Subcutaneous abdominal adipose tissue (tissue), 5 donors: ENCODE results near the gene BRD7.
"Not testable (repeated sequence)": the region's sequence is repeated elsewhere in the genome, so short reads cannot be mapped to it uniquely, and the experiment has no call there.

ENCODE experiments used
- H3K27ac ChIP-seq: one replicate; pipeline ENCODE4 v1.7.0; 2013; ENCODE audit warnings: low read depth, mild to moderate bottlenecking, inconsistent platforms, low read length, moderate library complexity
- H3K27me3 ChIP-seq, 5 donors: one replicate each; pipeline ENCODE4 v1.7.0; 2013; ENCODE audit warnings: low read length in 5 of 5, inconsistent platforms in 1 of 5; ENCODE audit not compliant: control insufficient read depth in 5 of 5, insufficient read depth in 4 of 5
- H3K36me3 ChIP-seq, 5 donors: one replicate each; pipeline ENCODE4 v1.7.0; 2013; ENCODE audit warnings: low read length in 5 of 5; ENCODE audit not compliant: control insufficient read depth in 5 of 5, insufficient read depth in 5 of 5
- H3K4me1 ChIP-seq, 5 donors: one replicate each; pipeline ENCODE4 v1.7.0; 2013; ENCODE audit warnings: low read length in 5 of 5, mild to moderate bottlenecking in 3 of 5, moderate library complexity in 1 of 5; ENCODE audit not compliant: control insufficient read depth in 5 of 5, insufficient read depth in 5 of 5
- H3K4me3 ChIP-seq, 5 donors: one replicate each; pipeline ENCODE4 v1.7.0; 2013; ENCODE audit warnings: low read length in 5 of 5, low read depth in 1 of 5
- H3K9ac ChIP-seq, 5 donors: one replicate each; pipeline ENCODE4 v1.7.0; 2013; ENCODE audit warnings: low read length in 5 of 5, mild to moderate bottlenecking in 4 of 5, moderate library complexity in 3 of 5
- H3K9me3 ChIP-seq, 5 donors: one replicate each; pipeline ENCODE4 v1.7.0; 2013; ENCODE audit warnings: low read length in 5 of 5; ENCODE audit not compliant: control insufficient read depth in 5 of 5
- donor health status: healthy.
- donor health status: healthy.
- donor health status: healthy.
- donor health status: healthy.
- donor health status: healthy.

Gene BRD7

DNA sequence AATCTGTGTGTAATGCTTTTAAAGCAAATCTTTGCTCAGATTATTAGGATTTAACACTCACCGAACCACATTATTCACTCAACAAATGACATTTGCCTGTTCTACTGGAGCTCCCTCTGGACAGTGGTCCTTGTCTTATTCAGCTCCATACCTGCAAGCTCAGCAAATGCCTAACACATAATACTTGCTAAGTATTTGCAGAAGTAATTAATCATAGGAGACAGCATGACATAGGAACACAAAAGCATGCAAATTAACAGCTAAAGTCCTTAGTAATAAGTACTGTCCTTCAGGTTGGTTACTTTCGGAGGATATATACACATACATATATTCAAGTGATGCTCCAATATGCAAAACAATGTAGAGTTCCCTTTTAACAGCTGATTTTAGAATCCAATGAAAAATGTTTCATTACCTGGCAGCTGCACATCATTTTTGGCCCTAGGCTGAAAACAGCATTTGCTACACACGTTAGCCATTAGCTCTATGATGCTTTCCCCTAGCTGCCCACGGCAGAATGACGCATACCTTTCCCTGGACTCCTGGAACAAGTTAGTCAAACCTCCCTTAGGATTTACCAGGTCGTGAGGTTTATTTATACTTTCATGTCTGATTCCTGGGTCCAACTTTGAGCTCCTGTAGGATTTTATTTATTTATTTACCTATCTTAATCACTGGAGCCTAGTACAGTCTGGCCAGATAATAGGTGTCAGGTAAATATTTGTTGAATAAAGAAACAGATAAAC, 8.6 kb downstream of the BRD7 start:
- Histone ChIP-seq H3K36me3 (peaks cover 22 to 49% (median 27%) of the 10 kb centered on the region in 5 donors), H3K27me3 (no peaks in the 10 kb centered on the region), H3K9me3 (no peaks in the 10 kb centered on the region), H3K9ac (peak overlapping the region in 2 of 5 donors; percentile 0 to 17), H3K27ac (no peak overlapping the region), H3K4me3 (no peak overlapping the region), H3K4me1 (peaks cover 0 to 20% (median 8%) of the 10 kb centered on the region in 5 donors)

DNA sequence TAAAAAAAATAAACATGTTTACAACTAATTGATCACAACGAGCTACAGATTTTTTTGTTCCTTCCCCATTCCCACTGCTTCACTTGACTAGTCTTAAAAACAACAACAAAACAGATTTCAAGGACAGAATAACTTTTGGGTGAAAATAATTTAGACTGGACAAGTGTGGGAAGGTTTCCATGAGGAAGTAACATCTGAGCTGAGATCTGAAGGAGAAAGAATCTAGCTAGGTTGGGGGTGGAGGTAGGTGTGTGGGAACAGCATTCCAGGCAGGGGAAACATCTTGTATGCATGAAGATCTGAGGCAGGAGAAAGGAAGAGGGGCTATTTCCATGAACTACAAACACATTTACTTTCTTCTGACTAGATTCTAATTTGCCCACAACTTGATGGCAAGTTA, 9.2 kb downstream of the BRD7 start:
- peak overlapping the region in 2 of 5 donors; percentile 0 to 16 for H3K9ac ChIP-seq
- no peak overlapping the region for H3K27ac ChIP-seq
- no peak overlapping the region for H3K4me3 ChIP-seq
- peaks cover 0 to 22% (median 7%) of the 10 kb centered on the region in 5 donors for H3K4me1 ChIP-seq
- peaks cover 21 to 43% (median 27%) of the 10 kb centered on the region in 5 donors for H3K36me3 ChIP-seq
- H3K27me3 ChIP-seq, result no peaks in the 10 kb centered on the region
- H3K9me3 ChIP-seq, result no peaks in the 10 kb centered on the region

DNA sequence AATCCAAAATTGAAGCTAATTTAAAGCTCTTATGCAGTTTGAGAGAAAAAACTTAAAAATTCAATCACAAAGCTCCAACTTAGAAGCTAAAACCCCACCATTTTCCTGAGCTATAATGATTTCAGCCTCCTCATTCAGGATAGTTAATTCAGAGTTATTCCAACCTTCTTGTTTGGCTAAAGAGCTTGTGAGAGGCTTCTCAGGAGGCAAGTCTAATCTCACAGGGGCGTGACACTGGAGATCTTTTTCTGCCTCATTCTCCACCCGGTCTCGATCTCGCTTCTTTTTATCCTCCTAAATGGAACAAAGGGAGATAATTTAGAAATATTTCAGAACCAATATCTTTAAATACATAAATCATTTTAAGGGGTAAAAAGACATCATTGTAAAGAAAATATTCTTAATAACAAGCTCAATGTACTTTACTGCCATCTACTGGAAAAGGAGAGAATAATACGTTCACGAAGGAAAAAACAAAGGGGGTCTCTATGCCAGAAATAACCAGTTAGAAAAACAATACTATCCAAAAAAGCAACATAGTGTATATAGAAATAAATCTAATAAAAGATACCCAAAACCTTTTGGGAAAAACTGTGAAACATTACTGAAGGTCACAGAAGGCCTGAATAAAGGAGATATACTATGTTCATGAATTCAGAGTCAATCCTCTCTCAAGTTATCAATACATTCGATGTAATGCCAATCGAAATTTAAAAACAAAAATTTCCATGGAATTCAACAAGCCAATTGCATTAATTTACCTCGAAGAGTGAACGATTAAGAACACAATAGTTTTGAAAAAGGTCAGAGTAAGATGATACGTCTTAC, 13.9 kb downstream of the BRD7 start:
- Histone ChIP-seq H3K36me3 (peaks cover 17 to 40% (median 27%) of the 10 kb centered on the region in 5 donors), H3K27me3 (no peaks in the 10 kb centered on the region), H3K4me1 (peaks cover 0 to 28% (median 6%) of the 10 kb centered on the region in 5 donors), H3K4me3 (no peak overlapping the region), H3K9ac (peak overlapping the region in 1 of 5 donors; percentile 57), H3K27ac (peak overlapping the region; percentile 47), H3K9me3 (no peaks in the 10 kb centered on the region)

DNA sequence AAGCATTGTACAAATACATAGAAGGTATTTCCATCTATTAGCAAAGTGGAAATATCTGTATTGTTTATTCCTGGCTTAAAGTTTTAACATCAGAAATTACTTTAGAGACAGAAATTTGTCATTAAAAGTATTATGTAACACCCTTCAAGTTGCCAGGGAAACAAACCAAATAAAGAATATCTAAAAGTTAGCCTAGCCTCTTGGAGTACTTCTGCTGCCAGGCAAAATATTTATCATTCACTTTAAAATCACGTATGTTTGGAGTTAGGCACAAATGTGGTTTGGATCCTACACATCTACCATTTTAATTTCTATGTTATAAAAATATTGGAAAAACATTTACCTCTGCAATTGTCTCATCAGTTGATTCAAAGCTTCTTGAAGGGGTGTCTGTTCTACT, 14.7 kb downstream of the BRD7 start:
- no peaks in the 10 kb centered on the region for H3K9me3 ChIP-seq
- H3K27ac ChIP-seq, result peak overlapping the region; percentile 47
- H3K36me3 ChIP-seq, result peaks cover 17 to 43% (median 30%) of the 10 kb centered on the region in 5 donors

DNA sequence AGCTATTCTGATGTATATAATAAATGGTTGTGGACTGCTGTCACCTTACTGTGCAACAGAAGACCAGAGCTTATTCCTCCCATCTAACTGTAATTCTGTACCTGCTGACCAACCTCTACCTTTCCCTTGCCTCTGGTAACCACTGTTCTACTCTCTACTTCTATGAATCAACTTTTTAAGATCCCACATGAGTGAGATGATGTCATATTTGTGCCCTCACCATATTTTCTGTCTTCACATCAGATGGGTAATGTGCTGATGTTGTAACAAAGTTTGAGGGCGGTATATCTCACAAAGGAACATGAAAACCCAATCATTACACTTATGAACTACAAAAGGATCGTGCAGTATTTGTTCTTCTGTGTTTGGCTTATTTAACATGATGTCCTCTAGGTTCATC, 16.8 kb downstream of the BRD7 start:
- peaks cover 0 to 22% (median 3%) of the 10 kb centered on the region in 5 donors for H3K4me1 ChIP-seq
- no peak overlapping the region for H3K9ac ChIP-seq
- H3K27me3 ChIP-seq, result no peaks in the 10 kb centered on the region
- H3K36me3 ChIP-seq, result peaks cover 17 to 40% (median 30%) of the 10 kb centered on the region in 5 donors
- H3K4me3 ChIP-seq, result no peak overlapping the region
- no peaks in the 10 kb centered on the region for H3K9me3 ChIP-seq
- no peak overlapping the region for H3K27ac ChIP-seq

More for the DNA sequence above, 14.7 kb downstream of the BRD7 start:
- Histone ChIP-seq H3K27me3 (no peaks in the 10 kb centered on the region), H3K4me1 (peaks cover 0 to 28% (median 6%) of the 10 kb centered on the region in 5 donors), H3K4me3 (no peak overlapping the region), H3K9ac (peak overlapping the region in 1 of 5 donors; percentile 57)

DNA sequence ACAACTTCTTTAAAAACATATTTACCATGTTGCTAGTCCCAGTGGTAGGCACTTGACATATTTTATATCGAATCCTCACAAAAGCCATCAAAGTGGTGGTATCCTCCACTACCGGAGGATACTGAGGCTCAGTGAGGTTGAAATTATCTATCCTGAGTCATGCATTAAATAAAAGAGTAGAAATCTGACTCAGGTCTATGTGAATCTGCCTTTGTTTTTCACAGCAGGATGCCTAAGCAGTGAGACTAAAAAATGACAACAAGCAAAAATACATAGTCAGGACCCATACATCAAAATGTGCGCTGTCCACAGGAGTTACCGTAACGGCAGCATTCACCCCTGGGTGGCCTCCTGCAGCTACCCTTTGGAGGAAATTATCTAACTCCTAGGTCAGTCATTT, 17.7 kb downstream of the BRD7 start:
- no peaks in the 10 kb centered on the region for H3K9me3 ChIP-seq
- no peaks in the 10 kb centered on the region for H3K27me3 ChIP-seq
- no peak overlapping the region for H3K4me3 ChIP-seq
- peak overlapping the region in 1 of 5 donors; percentile 3 for H3K9ac ChIP-seq
- peaks cover 0 to 14% (median 2%) of the 10 kb centered on the region in 5 donors for H3K4me1 ChIP-seq
- no peak overlapping the region for H3K27ac ChIP-seq
- H3K36me3 ChIP-seq, result peaks cover 17 to 40% (median 30%) of the 10 kb centered on the region in 5 donors

DNA sequence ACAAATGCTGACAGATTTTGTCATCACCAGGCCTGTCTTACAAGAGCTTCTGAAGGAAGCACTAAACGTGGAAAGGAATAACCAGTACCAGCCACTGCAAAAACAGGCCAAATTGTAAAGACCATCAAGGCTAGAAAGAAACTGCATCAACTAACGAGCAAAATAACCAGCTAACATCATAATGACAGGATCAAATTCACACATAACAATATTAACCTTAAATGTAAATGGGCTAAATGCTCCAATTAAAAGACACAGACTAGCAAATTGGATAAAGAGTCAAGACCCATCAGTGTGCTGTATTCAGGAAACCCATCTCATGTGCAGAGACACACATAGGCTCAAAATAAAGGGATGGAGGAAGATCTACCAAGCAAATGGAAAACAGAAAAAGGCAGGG, 23.6 kb downstream of the BRD7 start:
- not testable (repeated sequence) for H3K9ac ChIP-seq, H3K9me3 ChIP-seq, H3K4me3 ChIP-seq, H3K27ac ChIP-seq, H3K27me3 ChIP-seq
- Histone ChIP-seq H3K4me1 (peaks cover 0 to 14% (median 3%) of the 10 kb centered on the region in 5 donors), H3K36me3 (peaks cover 9 to 23% (median 19%) of the 10 kb centered on the region in 5 donors)

DNA sequence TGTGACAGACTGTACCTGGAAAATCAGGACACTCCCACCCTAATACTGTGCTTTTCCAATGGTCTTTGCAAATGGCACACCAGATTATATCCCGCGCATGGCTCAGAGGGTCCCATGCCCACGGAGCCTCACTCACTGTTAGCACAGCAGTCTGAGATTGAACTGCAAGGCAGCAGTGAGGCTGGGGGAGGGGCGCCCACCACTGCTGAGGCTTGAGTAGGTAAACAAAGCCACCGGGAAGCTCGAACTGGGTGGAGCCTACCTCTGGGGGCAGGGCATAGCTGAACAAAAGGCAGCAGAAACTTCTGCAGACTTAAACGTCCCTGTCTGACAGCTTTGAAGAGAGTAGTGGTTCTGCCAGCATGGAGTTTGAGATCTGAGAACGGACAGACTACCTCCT, 25.2 kb downstream of the BRD7 start:
- H3K4me1 ChIP-seq, result peaks cover 0 to 16% (median 3%) of the 10 kb centered on the region in 5 donors
- H3K36me3 ChIP-seq, result peaks cover 13 to 24% (median 23%) of the 10 kb centered on the region in 5 donors
- not testable (repeated sequence) for H3K27ac ChIP-seq

DNA sequence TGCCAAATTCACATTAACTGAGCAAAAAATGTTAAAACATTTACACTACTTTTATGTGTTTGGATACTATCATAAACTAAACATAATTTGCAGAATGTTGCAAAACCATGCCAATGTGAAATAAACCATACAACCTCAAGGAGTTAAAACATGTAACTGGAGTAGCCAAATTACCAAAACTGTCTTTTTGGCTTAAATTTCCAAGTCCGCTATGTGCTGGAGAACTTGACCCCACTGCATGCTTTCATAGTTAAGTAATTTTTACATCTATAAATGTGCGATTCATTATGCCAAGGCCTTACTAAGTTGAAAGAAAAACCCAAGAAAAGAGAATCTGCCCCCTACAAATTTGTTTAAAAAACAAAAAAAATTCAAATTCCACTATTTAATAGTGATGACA, 28.2 kb downstream of the BRD7 start:
- Histone ChIP-seq H3K27ac (no peak overlapping the region), H3K4me3 (no peak overlapping the region), H3K36me3 (peaks cover 18 to 34% (median 27%) of the 10 kb centered on the region in 5 donors), H3K9me3 (no peaks in the 10 kb centered on the region), H3K9ac (no peak overlapping the region), H3K4me1 (peaks cover 0 to 16% (median 3%) of the 10 kb centered on the region in 5 donors), H3K27me3 (no peaks in the 10 kb centered on the region)

More for the DNA sequence above, 25.2 kb downstream of the BRD7 start:
- H3K9ac ChIP-seq, H3K9me3 ChIP-seq, H3K4me3 ChIP-seq, H3K27me3 ChIP-seq: not testable (repeated sequence)
